ENCODE measurements around the gene DHRS7B.

DNA sequence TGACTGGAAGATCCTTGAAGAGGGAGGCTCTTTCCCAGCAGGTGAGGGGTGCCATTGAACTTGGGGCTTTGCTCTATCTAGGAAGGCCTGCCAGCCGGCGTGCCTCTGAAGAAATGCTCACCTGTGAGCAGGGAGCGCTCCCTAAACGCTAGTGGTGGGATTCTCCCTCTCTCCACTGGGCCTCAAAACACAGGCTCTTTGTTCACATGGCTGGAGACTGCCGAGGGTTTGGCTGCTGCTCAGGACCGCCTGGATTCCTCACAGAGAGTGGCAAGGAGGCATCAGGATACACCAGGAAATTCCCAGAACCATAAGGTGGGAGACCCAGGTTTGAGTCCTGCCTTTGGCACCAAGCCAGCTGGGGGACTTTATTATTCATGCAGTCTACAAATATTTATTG is 104.8 kb downstream of the DHRS7B start:
- TF ChIP-seq POLR2A (IDR thresholded peaks at IDR 0.05; ENCODE audit: low read depth, low read length) (no peak), POLR2AphosphoS5 (IDR thresholded peaks at IDR 0.05; ENCODE audit: low read depth, low read length) (no peak), TAF1 (IDR thresholded peaks at IDR 0.05; ENCODE audit: low read depth, low read length) (no peak), POU2F2 (IDR thresholded peaks at IDR 0.05; ENCODE audit: low read depth, low read length) (no peak)
